ENCODE measurements around the gene SLC1A3.
"Not testable (repeated sequence)": the region's sequence is repeated elsewhere in the genome, so short reads cannot be mapped to it uniquely, and the experiment has no call there.

The SLC1A3 gene

GRCh38 chr5:36606428-36607113 is at the start of gene SLC1A3:
Gene SLC1A3 (plus strand): TSS chr5:36606606. CDS start chr5:36608424, 1,818 bp downstream.
- DNase-seq (ENCODE audit: low spot score): peak; percentile 62

- DNase-seq (ENCODE audit: low spot score): no peak
These were observed 47.8 kb upstream of the SLC1A3 start for GRCh38 chr5:36558641-36559040.

DNA sequence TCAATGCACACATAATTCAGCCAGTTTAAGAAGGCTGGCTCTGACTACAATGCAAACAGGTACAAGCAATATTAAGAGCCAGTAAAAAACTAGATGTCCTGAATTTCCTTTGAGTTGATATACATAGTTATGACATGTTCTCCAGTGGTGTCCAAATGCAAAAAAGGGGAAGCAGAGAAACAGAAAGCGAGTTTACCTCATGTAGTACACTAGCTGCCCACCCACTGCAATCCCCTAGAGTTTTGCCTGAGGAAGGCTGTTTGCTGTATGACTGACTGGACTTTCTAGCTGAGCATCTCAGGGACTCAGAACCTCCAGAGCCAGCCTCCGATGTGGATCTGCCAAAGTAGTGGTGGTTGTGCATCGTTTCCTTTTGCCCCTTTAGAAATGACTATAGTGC is 44.8 kb upstream of the SLC1A3 start:
- no peak for DNase-seq (ENCODE audit: low spot score)

- DNase-seq (ENCODE audit: low spot score): no peak
These were observed 36.9 kb upstream of the SLC1A3 start for GRCh38 chr5:36569491-36569890.

DNA sequence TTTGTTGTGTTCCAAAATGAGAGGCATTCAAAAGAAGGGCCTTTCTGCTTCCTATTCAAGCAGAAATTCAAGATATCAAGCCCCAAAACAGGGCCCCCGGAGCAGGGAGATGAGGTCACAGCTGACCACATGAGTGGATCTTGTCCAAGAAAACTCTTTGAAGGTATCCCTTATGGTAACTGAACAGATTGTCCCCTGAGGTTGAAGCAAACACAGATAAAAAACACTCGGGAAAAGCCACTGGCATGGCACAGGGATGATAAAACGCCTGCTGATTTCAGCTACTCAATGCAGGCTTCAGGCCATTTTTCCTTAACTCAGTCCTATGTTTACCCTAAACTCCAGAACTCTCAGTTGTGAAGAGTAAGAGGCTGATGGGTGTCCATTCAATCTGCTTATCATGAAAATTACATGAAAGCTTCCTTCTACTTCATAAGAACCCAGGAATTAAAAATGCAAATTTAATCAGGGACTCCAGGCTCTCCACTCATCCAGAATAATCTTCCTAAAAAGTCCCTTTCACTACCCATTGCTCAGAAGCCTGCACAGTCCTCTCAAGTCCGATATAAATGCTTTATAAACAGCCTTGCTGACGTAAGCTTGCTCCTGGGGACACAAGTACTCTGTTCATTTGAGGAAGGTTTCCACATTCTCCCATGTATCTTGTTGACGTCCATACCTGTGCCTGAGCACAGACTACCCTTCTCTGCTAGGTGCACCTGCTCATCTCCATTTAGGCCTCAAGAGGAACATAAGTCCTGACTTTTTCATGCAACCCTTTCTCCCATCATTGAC is 35.9 kb upstream of the SLC1A3 start:
- DNase-seq (ENCODE audit: low spot score): no peak

- no peak for DNase-seq (ENCODE audit: low spot score)
These were observed 34.9 kb upstream of the SLC1A3 start for GRCh38 chr5:36571401-36572042.

- peak; percentile 80 for DNase-seq (ENCODE audit: low spot score)
These were observed 33.0 kb upstream of the SLC1A3 start for GRCh38 chr5:36573438-36573837.

DNA sequence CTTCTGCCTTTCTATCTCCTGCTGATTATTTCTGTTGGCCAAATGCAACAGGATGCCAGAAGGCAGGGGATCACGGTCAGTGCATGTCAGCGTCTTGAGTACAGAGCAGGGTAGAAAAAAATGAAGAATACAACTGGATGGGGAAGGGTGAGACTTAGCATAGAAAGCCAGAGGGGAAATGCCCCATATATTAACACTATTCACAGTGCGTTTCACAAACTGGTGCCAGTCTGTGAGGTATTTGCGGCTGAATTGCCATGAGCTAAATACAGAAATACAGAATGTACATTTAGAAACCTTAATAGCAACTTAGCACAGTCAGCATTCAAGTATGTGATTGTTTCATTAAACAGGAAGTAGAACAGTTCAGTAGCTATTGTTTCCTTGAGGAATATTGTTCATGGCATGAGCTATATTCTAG is 31.0 kb upstream of the SLC1A3 start:
- DNase-seq (ENCODE audit: low spot score): peak; percentile 96

DNA sequence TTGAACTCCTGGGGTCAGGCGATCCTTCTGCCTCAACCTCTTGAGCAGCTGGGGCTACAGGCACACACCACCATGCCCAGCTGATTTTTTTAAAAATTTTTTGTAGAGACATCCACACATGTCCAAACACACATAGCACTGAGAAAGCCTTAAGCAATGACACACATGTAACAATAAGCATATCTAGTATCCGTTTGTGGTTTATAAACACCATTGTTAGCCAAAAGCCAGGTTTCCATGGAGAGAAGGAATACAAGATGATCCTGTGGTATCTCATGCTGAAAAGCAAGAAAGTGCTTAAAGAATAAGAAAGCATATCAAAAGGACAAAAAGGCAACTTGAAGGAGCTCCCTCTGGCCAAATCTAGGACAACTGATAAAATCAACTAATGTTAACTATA is 29.7 kb upstream of the SLC1A3 start:
- DNase-seq (ENCODE audit: low spot score): no peak

- not testable (repeated sequence) for DNase-seq (ENCODE audit: low spot score)
These were observed 26.5 kb upstream of the SLC1A3 start for GRCh38 chr5:36579858-36580257.

DNA sequence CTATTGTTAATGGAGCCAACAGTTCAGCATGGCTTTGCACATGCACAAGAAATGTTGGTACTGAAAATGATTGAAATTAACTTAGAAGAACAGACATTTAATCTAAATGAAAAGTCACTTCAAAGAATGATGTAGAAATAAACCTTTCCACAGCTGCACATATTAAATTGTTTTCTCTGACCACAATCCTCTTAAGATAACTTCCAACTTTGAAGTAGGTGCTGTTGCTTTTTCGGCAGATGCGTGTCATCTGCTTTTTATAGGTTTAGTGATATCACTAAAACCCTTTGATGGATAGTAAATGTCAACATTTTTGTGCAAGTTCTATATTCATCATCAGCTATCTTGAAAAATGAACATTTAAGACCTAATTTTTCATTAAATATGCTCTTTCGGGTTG is 25.3 kb upstream of the SLC1A3 start:
- DNase-seq (ENCODE audit: low spot score): no peak

DNA sequence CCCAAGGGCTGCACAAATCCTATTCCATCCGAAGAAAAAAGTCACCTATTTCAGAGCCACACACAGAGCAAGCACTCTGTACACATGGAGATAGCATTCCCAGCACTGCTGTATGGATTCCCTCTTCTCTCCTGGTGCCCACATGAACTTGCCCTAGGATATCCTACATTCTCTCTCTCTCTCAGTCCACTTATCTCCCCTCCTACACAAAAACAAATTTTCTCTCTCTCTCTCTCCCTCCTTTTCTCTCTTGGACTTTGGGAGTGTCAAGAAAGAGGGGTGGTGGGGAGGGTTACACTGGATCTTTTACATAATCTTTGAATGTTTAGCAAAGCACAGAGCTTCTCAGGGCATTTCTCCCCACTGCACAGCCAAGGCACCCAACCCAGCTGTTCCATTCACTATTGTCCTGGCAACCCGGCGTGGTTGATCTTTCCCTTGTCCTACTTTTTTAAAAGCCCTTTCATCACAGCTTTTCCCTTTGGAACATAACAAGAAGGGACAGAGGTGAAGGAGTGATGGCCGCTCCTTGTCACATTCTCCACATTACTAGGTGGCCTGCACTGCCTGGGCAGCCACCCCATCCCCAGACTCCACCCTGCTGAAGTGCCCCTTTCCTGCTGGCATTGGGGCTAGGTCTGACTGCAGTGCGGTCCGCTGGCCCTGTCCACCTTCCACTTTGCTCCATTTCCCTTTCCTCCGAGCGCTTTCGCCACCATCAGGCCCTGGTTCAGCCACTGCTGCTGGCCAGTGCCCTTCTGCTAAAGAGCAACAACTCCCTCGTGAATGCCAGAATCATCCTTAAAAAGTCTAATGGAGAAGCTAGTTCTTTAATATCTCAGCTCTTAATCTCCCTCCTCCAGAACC is 22.2 kb upstream of the SLC1A3 start:
- no peak for DNase-seq (ENCODE audit: low spot score)

GRCh38 chr5:36585701-36586100 is 20.7 kb upstream of the SLC1A3 start:
- no peak for DNase-seq (ENCODE audit: low spot score)

DNA sequence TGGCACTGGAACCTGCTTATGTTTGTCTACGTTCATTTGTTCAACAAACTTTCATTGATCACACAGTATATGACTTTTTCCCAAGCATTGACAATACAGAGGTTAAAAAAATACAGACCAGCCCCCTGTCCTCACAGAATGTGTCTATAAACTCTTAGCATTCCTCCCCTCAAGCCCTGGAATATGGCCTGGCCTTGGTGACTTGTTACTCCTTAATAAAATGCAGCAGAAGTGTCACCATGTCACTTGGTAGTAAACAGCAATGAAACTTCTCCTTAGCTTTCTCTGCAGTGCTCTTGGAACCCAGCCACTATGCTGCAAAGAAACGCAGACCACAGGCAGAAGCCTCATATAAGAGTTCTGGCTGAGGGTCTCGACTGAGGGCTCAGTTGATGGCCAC is 19.1 kb upstream of the SLC1A3 start:
- DNase-seq (ENCODE audit: low spot score): no peak

- not testable (repeated sequence) for DNase-seq (ENCODE audit: low spot score)
These were observed 16.7 kb upstream of the SLC1A3 start for GRCh38 chr5:36589735-36590134.

GRCh38 chr5:36590513-36591286 is 15.7 kb upstream of the SLC1A3 start:
- DNase-seq (ENCODE audit: low spot score): no peak

- DNase-seq (ENCODE audit: low spot score): no peak
These were observed 12.5 kb upstream of the SLC1A3 start for GRCh38 chr5:36593867-36594266.

GRCh38 chr5:36596247-36596646 is 10.2 kb upstream of the SLC1A3 start:
- DNase-seq (ENCODE audit: low spot score): no peak

GRCh38 chr5:36596756-36597155 is 9.7 kb upstream of the SLC1A3 start:
- no peak for DNase-seq (ENCODE audit: low spot score)

GRCh38 chr5:36598045-36598444 is 8.4 kb upstream of the SLC1A3 start:
- DNase-seq (ENCODE audit: low spot score): no peak

Measured in kidney capillary endothelial cell (primary cell).